K562 (cell line): Measurements from ENCODE around the gene NACC1. TPM values are rescaled to one million over a fixed set of nuclear protein-coding genes. Genes with fewer than 3 reads are reported as not detected.

ENCODE experiments used
- AFF1 ChIP-seq, 2 experiments: fragments of 450-650 bp; IDR thresholded peaks; 2 replicates each; pipeline ENCODE4 v1.6.1; 2018; ENCODE audit warnings: mild to moderate bottlenecking in 2 of 2, low read depth in 1 of 2; ENCODE audit not compliant: partially characterized antibody in 2 of 2
- ARID2 ChIP-seq: fragments of 450-650 bp; IDR thresholded peaks from 2 replicates; pipeline ENCODE4 v1.6.1; 2017; ENCODE audit warnings: antibody characterized with exemption, mild to moderate bottlenecking
- BRD4 ChIP-seq: fragments of 200-600 bp; sonication (generic); IDR thresholded peaks from 2 replicates; pipeline ENCODE4 v1.6.1; 2017; ENCODE audit warnings: inconsistent platforms
- E2F5 ChIP-seq: sonication (generic); formaldehyde crosslinking; IDR thresholded peaks from 2 replicates; pipeline ENCODE4 v1.8.0; 2022; ENCODE audit warnings: mild to moderate bottlenecking, missing genetic modification reagents
- FOXA1 ChIP-seq: fragments of 450-650 bp; IDR thresholded peaks from 2 replicates; pipeline ENCODE4 v1.6.1; 2016; ENCODE audit warnings: mild to moderate bottlenecking, borderline replicate concordance
- FOXM1 ChIP-seq, 2 experiments: fragments of 450-650 bp in 1 of 2; sonication (generic) in 1 of 2; formaldehyde crosslinking in 1 of 2; IDR thresholded peaks; 2 replicates each; pipeline versions ENCODE4 v1.6.1 to v1.9.0; 2017 to 2022; ENCODE audit warnings: low read depth in 2 of 2, mild to moderate bottlenecking in 2 of 2, missing genetic modification reagents in 1 of 2, moderate library complexity in 1 of 2
- HDAC2 ChIP-seq: fragments of 450-650 bp; IDR thresholded peaks from 2 replicates; pipeline ENCODE4 v1.6.1; 2016; ENCODE audit warnings: mild to moderate bottlenecking
- MAX ChIP-seq: sonication (generic); formaldehyde crosslinking; IDR thresholded peaks from 2 replicates; pipeline ENCODE4 v1.9.0; 2022; ENCODE audit warnings: mild to moderate bottlenecking, missing genetic modification reagents
- MBD2 ChIP-seq: sonication (generic); IDR thresholded peaks from 2 replicates; pipeline ENCODE4 v1.6.1; 2016; ENCODE audit warnings: low read depth, borderline replicate concordance
- NFATC3 ChIP-seq: fragments of 450-650 bp; IDR thresholded peaks from 2 replicates; pipeline ENCODE4 v1.6.1; 2017; ENCODE audit warnings: mild to moderate bottlenecking
- RBM15 ChIP-seq: fragments of 200-400 bp; formaldehyde crosslinking; IDR thresholded peaks from 2 replicates; pipeline ENCODE4 v1.6.1; 2018; ENCODE audit warnings: mild to moderate bottlenecking, low read length, moderate library complexity; ENCODE audit not compliant: insufficient read depth
- SAFB2 ChIP-seq: fragments of 200-400 bp; formaldehyde crosslinking; IDR thresholded peaks from 2 replicates; pipeline ENCODE4 v1.6.1; 2018; ENCODE audit warnings: borderline replicate concordance, low read length, low read depth, moderate library complexity; ENCODE audit not compliant: severe bottlenecking
- SMAD1 ChIP-seq: fragments of 150-350 bp; IDR thresholded peaks from 2 replicates; pipeline ENCODE4 v1.6.1; 2014; ENCODE audit warnings: low read length, low read depth; ENCODE audit not compliant: partially characterized antibody
- THAP7 ChIP-seq: fragments of 250-450 bp; sonication (Bioruptor Pico); IDR thresholded peaks from 2 replicates; pipeline ENCODE4 v1.5.0; 2021
- XRCC4 ChIP-seq: IDR thresholded peaks from one replicate; pipeline ENCODE4 v1.6.1; 2011; ENCODE audit not compliant: insufficient read depth, insufficient read length; ENCODE audit errors: extremely low read depth
- ZC3H11A ChIP-seq: IDR thresholded peaks from 2 replicates; pipeline ENCODE4 v1.6.1; 2012; ENCODE audit warnings: low read depth, low read length, improper control_type of control experiment
- ZNF217 ChIP-seq: sonication (generic); formaldehyde crosslinking; IDR thresholded peaks from 2 replicates; pipeline ENCODE4 v1.8.0; 2022; ENCODE audit warnings: mild to moderate bottlenecking, missing genetic modification reagents
- ZNF274 ChIP-seq: IDR thresholded peaks from 2 replicates; pipeline ENCODE4 v1.6.1; 2011; ENCODE audit warnings: low read depth, mild to moderate bottlenecking, low read length, moderate library complexity, borderline replicate concordance
- ZNF280A ChIP-seq: fragments of 450-650 bp; IDR thresholded peaks from 2 replicates; pipeline ENCODE4 v1.6.1; 2018; ENCODE audit warnings: mild to moderate bottlenecking, low read depth; ENCODE audit not compliant: partially characterized antibody
- ZNF354B ChIP-seq: fragments of 250-450 bp; sonication (Bioruptor Pico); IDR thresholded peaks from 2 replicates; pipeline ENCODE4 v1.4.0; 2020
- ZNF644 ChIP-seq: fragments of 200-800 bp; sonication (Bioruptor generic); IDR thresholded peaks from 2 replicates; pipeline ENCODE4 v1.6.1; 2016; ENCODE audit warnings: low read depth, missing genetic modification characterization, missing compliant biosample characterization
- polyA plus RNA-seq, 8 experiments: library from polyadenylated mRNA; depleted of rRNA in 4 of 8; stranded (reverse) in 5 of 8; unstranded in 3 of 8; fragments of >200 nt; fragmentation: Nextera tagmentation in 2 of 8; fragmentation: Illumina TruSeq in 1 of 8; extraction: Ambion mirVana in 2 of 8; extraction: Trizol in 1 of 8; gene quantifications; 2 replicates each; pipeline versions ENCODE4 v1.2.1 to v1.2.3, GENCODE V29; 2011 to 2014; ENCODE audit warnings: inconsistent platforms in 1 of 8, missing spikeins in 1 of 8
- total RNA-seq, 7 experiments: library from RNA; depleted of rRNA in 6 of 7; stranded (reverse); fragments of >200 nt in 6 of 7; fragmentation: Illumina TruSeq in 2 of 7; extraction: Trizol in 2 of 7; gene quantifications; 2 replicates each; pipeline versions ENCODE4 v1.2.1 to v1.2.3, GENCODE V29; 2011 to 2021; ENCODE audit warnings: low replicate concordance in 1 of 7

Gene NACC1
- total and polyA plus RNA-seq, 9 of the 15 experiments (the other 6 are each of a cell fraction or from before 2014, with no cell fraction given) = 0.04 to 96.6 (median 25.8) TPM

GRCh38 chr19:13164343-13165161 lies 46.5 kb downstream of the NACC1 start (continued):
- TF ChIP-seq ZNF280A (no peak), FOXM1 (IDR thresholded peaks at IDR 0.05; ENCODE audit: low read depth) (no peak), FOXM1 (CRISPR knock-in tag; IDR thresholded peaks at IDR 0.05; ENCODE audit: low read depth) (no peak), AFF1 (IDR thresholded peaks at IDR 0.05; ENCODE audit: low read depth in 1 of 2, partially characterized antibody in 2 of 2) (peak in 1 of 2 experiments; percentile 25), HDAC2 (peak; percentile 54; the same call in 1 of the 2 replicates), ZNF354B (CRISPR knock-in tag) (no peak), ARID2 (no peak), ZNF217 (CRISPR knock-in tag) (no peak), BRD4 (no peak), MBD2 (no peak), RBM15 (no peak), FOXA1 (no peak), ZNF644 (tag) (no peak), ZNF274 (no peak), NFATC3 (no peak), E2F5 (CRISPR knock-in tag) (no peak), MAX (no peak; the same call in 1 of the 2 replicates), ZC3H11A (no peak), XRCC4 (no peak), SMAD1 (no peak), THAP7 (CRISPR knock-in tag) (no peak), SAFB2 (no peak)
